Testis (tissue), 3 donors: ENCODE measurements around the gene DIDO1. TPM values are rescaled to one million over a fixed set of nuclear protein-coding genes. Genes with fewer than 3 reads are reported as not detected.

Experiments used
- DNase-seq: peaks from one replicate; pipeline ENCODE4 v3.0.0-alpha.2; 2019
- H3K27ac ChIP-seq, 2 donors: fragments of 200-600 bp; sonication (generic); one replicate each; pipeline ENCODE4 v1.5.1; 2019
- H3K27me3 ChIP-seq: fragments of 200-600 bp; sonication (generic); one replicate; pipeline ENCODE4 v1.5.1; 2019
- H3K36me3 ChIP-seq: fragments of 200-600 bp; sonication (generic); one replicate; pipeline ENCODE4 v1.5.1; 2017; ENCODE audit warnings: low read depth; ENCODE audit errors: missing control alignments
- H3K4me1 ChIP-seq: fragments of 200-600 bp; sonication (generic); one replicate; pipeline ENCODE4 v1.5.1; 2019
- H3K4me3 ChIP-seq, 2 donors: fragments of 200-600 bp; sonication (generic); one replicate each; pipeline ENCODE4 v1.5.1; 2017 to 2019
- H3K9me3 ChIP-seq: fragments of 200-600 bp; sonication (generic); one replicate; pipeline ENCODE4 v1.5.1; 2017
- POLR2A ChIP-seq: fragments of 450-650 bp; IDR thresholded peaks from one replicate; pipeline ENCODE4 v1.6.1; 2017; ENCODE audit warnings: antibody characterized with exemption, mild to moderate bottlenecking, moderate library complexity
- WGBS, 2 donors: methylation state at CpG; one replicate each; pipeline ENCODE4 v1.1.5; 2018; 5-methylcytosine and 5-hydroxymethylcytosine counted together
- intact Hi-C: fragments of 100-400 bp; cut with DNase I; formaldehyde crosslinking; loops from one replicate; pipeline ENCODE4 v1.15.1; 2023; ENCODE audit warnings: low total_unique reads
- polyA plus RNA-seq: library from polyadenylated mRNA; stranded (reverse); fragments of 350-450 nt; fragmentation: Illumina TruSeq; extraction: RNeasy Lipid Tissue Mini Kit (QIAGEN cat#74804); gene quantifications from one replicate; pipeline ENCODE4 v1.2.3, GENCODE V29; 2014; ENCODE audit warnings: low read depth, low replicate concordance; ENCODE audit not compliant: insufficient read depth
- total RNA-seq, 2 donors: library from RNA; depleted of rRNA; stranded (reverse); fragments of >200 nt; gene quantifications; one replicate each; pipeline ENCODE4 v1.2.3, GENCODE V29; 2016
- TF ChIP-seq, protein P1 (sequence below), 3 experiments: fragments of 450-650 bp in 2 of 3; fragments of 200-600 bp in 1 of 3; sonication (generic) in 1 of 3; IDR thresholded peaks; one replicate each; pipeline ENCODE4 v1.5.1; 2016 to 2019; ENCODE audit warnings: antibody characterized with exemption in 3 of 3, mild to moderate bottlenecking in 2 of 3, moderate library complexity in 1 of 3

The DIDO1 gene
- total and polyA plus RNA-seq, 3 donors from 2014 or later, result 50.5 to 99.7 (median 98.6) TPM

DNA sequence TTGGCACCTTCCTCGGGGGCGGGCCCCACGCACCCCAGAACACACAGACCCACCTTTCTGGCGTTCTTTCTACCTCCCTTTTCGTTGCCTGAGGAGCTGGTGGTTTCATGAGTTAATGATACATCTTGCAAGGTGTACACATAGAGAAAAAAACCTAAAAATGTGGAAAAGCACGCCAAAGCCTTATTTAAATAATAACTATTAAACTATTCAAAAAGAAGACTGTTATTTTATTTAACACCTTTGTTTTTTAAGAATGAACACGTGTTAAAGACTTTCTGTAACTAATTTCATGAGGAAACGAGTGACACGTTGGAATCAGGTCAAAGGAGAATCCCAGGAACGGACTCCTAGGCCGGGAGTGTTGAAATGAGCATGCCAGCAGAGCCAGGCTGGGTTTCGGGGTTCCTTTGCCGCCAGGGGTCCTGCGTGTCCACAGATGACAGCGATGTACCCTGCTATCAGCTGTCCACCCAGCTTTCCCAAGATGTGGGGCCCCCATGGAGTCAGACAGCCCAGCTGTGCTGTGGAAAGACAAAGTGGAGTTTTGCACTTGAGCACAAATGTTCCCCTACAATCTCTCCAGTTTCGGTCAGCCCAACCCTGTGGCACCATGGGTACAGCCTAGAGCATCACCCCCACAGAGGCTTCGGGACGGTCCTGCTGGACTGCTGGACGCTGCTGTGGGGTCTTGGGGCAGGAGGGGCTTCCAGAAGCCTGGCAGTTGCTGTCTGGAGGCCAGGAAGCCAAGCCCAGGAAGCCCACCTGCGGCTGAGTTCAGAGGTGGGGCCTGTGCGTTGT, 42.3 kb upstream of the DIDO1 start:
- no peaks in the 10 kb centered on the region for H3K9me3 ChIP-seq
- H3K36me3 ChIP-seq, result no peaks in the 10 kb centered on the region
- no peak overlapping the region for H3K27ac ChIP-seq
- TF ChIP-seq, protein P1, sequence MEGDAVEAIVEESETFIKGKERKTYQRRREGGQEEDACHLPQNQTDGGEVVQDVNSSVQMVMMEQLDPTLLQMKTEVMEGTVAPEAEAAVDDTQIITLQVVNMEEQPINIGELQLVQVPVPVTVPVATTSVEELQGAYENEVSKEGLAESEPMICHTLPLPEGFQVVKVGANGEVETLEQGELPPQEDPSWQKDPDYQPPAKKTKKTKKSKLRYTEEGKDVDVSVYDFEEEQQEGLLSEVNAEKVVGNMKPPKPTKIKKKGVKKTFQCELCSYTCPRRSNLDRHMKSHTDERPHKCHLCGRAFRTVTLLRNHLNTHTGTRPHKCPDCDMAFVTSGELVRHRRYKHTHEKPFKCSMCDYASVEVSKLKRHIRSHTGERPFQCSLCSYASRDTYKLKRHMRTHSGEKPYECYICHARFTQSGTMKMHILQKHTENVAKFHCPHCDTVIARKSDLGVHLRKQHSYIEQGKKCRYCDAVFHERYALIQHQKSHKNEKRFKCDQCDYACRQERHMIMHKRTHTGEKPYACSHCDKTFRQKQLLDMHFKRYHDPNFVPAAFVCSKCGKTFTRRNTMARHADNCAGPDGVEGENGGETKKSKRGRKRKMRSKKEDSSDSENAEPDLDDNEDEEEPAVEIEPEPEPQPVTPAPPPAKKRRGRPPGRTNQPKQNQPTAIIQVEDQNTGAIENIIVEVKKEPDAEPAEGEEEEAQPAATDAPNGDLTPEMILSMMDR (IDR thresholded peaks at IDR 0.05), result no peak
- no peak for TF ChIP-seq POLR2A
- intact Hi-C loops, result no loop called here
- no peak overlapping the region for H3K4me3 ChIP-seq
- 82 to 83% methylated on average over 17 to 21 of the region's 21 CpGs for WGBS, 2 donors
- no peaks in the 10 kb centered on the region for H3K27me3 ChIP-seq
- DNase-seq, result no peak
- peaks cover 14% of the 10 kb centered on the region for H3K4me1 ChIP-seq

GRCh38 chr20:62967628-62968351, 41.5 kb upstream of the DIDO1 start:
- TF ChIP-seq POLR2A, result no peak
- no peak for DNase-seq
- 89 to 95% methylated on average over 19 to 27 of the region's 27 CpGs for WGBS, 2 donors
- Histone ChIP-seq H3K4me1 (peaks cover 10% of the 10 kb centered on the region), H3K27me3 (no peaks in the 10 kb centered on the region), H3K36me3 (no peaks in the 10 kb centered on the region), H3K4me3 (no peak overlapping the region), H3K9me3 (no peaks in the 10 kb centered on the region), H3K27ac (no peak overlapping the region)
- intact Hi-C loops, result no loop called here

GRCh38 chr20:62967149-62967501, 40.8 kb upstream of the DIDO1 start:
- intact Hi-C loops, result no loop called here

GRCh38 chr20:62966212-62967148, 40.2 kb upstream of the DIDO1 start:
- H3K4me1 ChIP-seq, result peaks cover 6% of the 10 kb centered on the region
- no peaks in the 10 kb centered on the region for H3K36me3 ChIP-seq
- no peaks in the 10 kb centered on the region for H3K9me3 ChIP-seq
- H3K4me3 ChIP-seq, result no peak overlapping the region
- TF ChIP-seq, protein P1 (IDR thresholded peaks at IDR 0.05), result no peak
- TF ChIP-seq POLR2A, result no peak
- WGBS, 2 donors, result 86 to 97% methylated on average over 7 to 26 of the region's 27 CpGs
- H3K27me3 ChIP-seq, result no peaks in the 10 kb centered on the region
- intact Hi-C loops, result no loop called here
- no peak overlapping the region for H3K27ac ChIP-seq
- no peak for DNase-seq

More at GRCh38 chr20:62967149-62967501, 40.8 kb upstream of the DIDO1 start:
- Histone ChIP-seq H3K36me3 (no peaks in the 10 kb centered on the region), H3K4me3 (no peak overlapping the region), H3K4me1 (peaks cover 6% of the 10 kb centered on the region), H3K27me3 (no peaks in the 10 kb centered on the region), H3K27ac (no peak overlapping the region), H3K9me3 (no peaks in the 10 kb centered on the region)
- DNase-seq, result no peak
- TF ChIP-seq, protein P1 (IDR thresholded peaks at IDR 0.05), result no peak
- TF ChIP-seq POLR2A, result no peak
- WGBS, 2 donors, result 94% methylated on average over 6 of the region's 6 CpGs; no CpG with 5 or more reads in 1 of the 2 donors
